CD4-positive, alpha-beta T cell (primary cell): ENCODE data around the gene SPRR2F. TPM values are rescaled to one million over a fixed set of nuclear protein-coding genes. Genes with fewer than 3 reads are reported as not detected.
"Not testable (repeated sequence)": the region's sequence is repeated elsewhere in the genome, so short reads cannot be mapped to it uniquely, and the experiment has no call there.

ENCODE experiments used
- ATAC-seq: fragments of 200-7000 bp; cut with Tn5 transposase; one replicate; pipeline ENCODE4 v1.10.0; 2022; ENCODE audit warnings: mild to moderate bottlenecking; ENCODE audit not compliant: poor library complexity
- CTCF ChIA-PET: fragments of 350-600 bp; sonication (Branson Sonifier 250); formaldehyde crosslinking; loops from one replicate; lab custom pipeline; 2021; ENCODE audit warnings: antibody characterized with exemption, inconsistent platforms; lab: Charles Lee
- POLR2A ChIA-PET: fragments of 350-600 bp; sonication (Branson Sonifier 250); formaldehyde crosslinking; loops from one replicate; lab custom pipeline; 2021; ENCODE audit warnings: antibody characterized with exemption, inconsistent platforms; lab: Charles Lee
- DNase-seq, 14 experiments: peaks; one replicate each; pipeline ENCODE4 v3.0.0-alpha.2; 2013 to 2020; ENCODE audit warnings: mixed read lengths in 2 of 14
- H3K27ac ChIP-seq, 2 donors: one replicate each; pipeline versions ENCODE4 v1.5.1 to v1.7.0; 2013; ENCODE audit warnings: low read length in 2 of 2, low read depth in 1 of 2, mild to moderate bottlenecking in 1 of 2
- H3K27me3 ChIP-seq, 2 experiments: 1 replicate in 1 of 2; 2 replicates in 1 of 2; pipeline versions ENCODE4 v1.6.1 to v1.7.0; 2013; ENCODE audit warnings: low read length in 2 of 2, control low read depth in 1 of 2, mild to moderate bottlenecking in 1 of 2, moderate library complexity in 1 of 2; ENCODE audit not compliant: insufficient read depth in 2 of 2, control insufficient read depth in 1 of 2
- H3K36me3 ChIP-seq: one replicate; pipeline ENCODE4 v1.6.1; 2013; ENCODE audit warnings: low read length, control low read depth; ENCODE audit not compliant: insufficient read depth
- H3K4me1 ChIP-seq: one replicate; pipeline ENCODE4 v1.6.1; 2013; ENCODE audit warnings: low read length, control low read depth; ENCODE audit not compliant: insufficient read depth
- H3K4me3 ChIP-seq: one replicate; pipeline ENCODE4 v1.5.1; 2013; ENCODE audit warnings: mild to moderate bottlenecking, low read length, moderate library complexity
- H3K9me3 ChIP-seq, 2 experiments: 1 replicate in 1 of 2; 2 replicates in 1 of 2; pipeline versions ENCODE4 v1.6.1 to v1.7.0; 2013; ENCODE audit warnings: low read length in 2 of 2, mild to moderate bottlenecking in 2 of 2, control low read depth in 1 of 2, moderate library complexity in 1 of 2; ENCODE audit not compliant: control insufficient read depth in 1 of 2, insufficient read depth in 1 of 2
- H3K27ac Mint-ChIP-seq: one replicate; pipeline ENCODE4 v1.8.0; 2020; ENCODE audit warnings: mixed read lengths
- H3K27me3 Mint-ChIP-seq: one replicate; pipeline ENCODE4 v1.8.0; 2021; ENCODE audit warnings: mixed read lengths
- H3K36me3 Mint-ChIP-seq: one replicate; pipeline ENCODE4 v1.8.0; 2021; ENCODE audit warnings: low read depth, mixed read lengths
- H3K4me1 Mint-ChIP-seq: one replicate; pipeline ENCODE4 v1.8.0; 2021; ENCODE audit warnings: low read depth, mixed read lengths
- H3K4me3 Mint-ChIP-seq: one replicate; pipeline ENCODE4 v1.8.0; 2020; ENCODE audit warnings: mild to moderate bottlenecking, mixed read lengths
- H3K9me3 Mint-ChIP-seq: one replicate; pipeline ENCODE4 v1.8.0; 2020; ENCODE audit warnings: mixed read lengths
- CTCF ChIP-seq: fragments of 200-600 bp; IDR thresholded peaks from one replicate; pipeline ENCODE4 v1.8.0; 2022; ENCODE audit warnings: antibody characterized with exemption, mild to moderate bottlenecking
- intact Hi-C, 2 experiments: fragments of 100-400 bp; cut with DNase I in 1 of 2; cut with micrococcal nuclease in 1 of 2; formaldehyde crosslinking; loops; one replicate each; pipeline versions ENCODE4 v1.15.1 to v1.9.0; 2023 to 2025; cut with DNase I, micrococcal nuclease
- total RNA-seq, 174 experiments: library from RNA in 2 of 174; stranded (reverse) in 2 of 174; gene quantifications; one replicate each; pipeline ENCODE4 v1.2.3 and lab custom pipeline; 2021 to 2026

The SPRR2F gene
- total RNA-seq, 2 experiments from 2014 or later, result not detected

DNA sequence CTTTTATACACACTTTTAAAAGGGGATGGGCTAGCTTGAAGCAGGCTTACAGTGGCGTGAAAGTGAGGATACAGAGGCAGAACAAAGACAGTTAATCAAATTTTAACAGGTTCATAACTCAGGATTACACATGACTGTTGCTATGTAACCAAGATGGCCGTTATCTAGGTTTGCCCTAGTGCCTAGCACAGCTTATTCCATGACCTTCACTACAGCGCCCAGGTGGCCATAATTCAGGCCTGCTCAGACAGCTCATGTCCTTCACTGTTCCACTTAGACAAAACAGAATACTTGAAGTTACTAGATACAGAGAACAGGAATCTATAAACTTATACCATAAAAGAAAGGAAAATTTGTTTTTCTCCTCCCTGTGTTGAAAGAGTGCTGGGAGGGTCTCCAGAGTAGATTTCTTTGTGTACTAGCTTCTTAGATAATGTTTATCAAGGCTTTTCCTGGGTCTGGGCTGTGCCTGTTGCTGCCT is 6.2 kb upstream of the SPRR2F start:
- no peak overlapping the region for H3K27ac Mint-ChIP-seq
- Histone ChIP-seq H3K27ac (no peak overlapping the region), H3K27me3 (peaks cover 8 to 12% of the 10 kb centered on the region in 2 experiments), H3K4me3 (no peak overlapping the region), H3K9me3 (peaks cover 1 to 4% of the 10 kb centered on the region in 2 experiments), H3K4me1 (no peaks in the 10 kb centered on the region), H3K36me3 (no peaks in the 10 kb centered on the region)
- no peak for TF ChIP-seq CTCF
- no peaks in the 10 kb centered on the region for H3K36me3 Mint-ChIP-seq
- H3K27me3 Mint-ChIP-seq, result peaks cover 37% of the 10 kb centered on the region
- POLR2A ChIA-PET, result no interaction called here
- H3K4me3 Mint-ChIP-seq, result no peak overlapping the region
- ATAC-seq (no peak), DNase-seq (no peak)
- intact Hi-C loops, result no loop called here
- H3K9me3 Mint-ChIP-seq, result peaks cover 2% of the 10 kb centered on the region
- CTCF ChIA-PET, result no interaction called here
- no peaks in the 10 kb centered on the region for H3K4me1 Mint-ChIP-seq

DNA sequence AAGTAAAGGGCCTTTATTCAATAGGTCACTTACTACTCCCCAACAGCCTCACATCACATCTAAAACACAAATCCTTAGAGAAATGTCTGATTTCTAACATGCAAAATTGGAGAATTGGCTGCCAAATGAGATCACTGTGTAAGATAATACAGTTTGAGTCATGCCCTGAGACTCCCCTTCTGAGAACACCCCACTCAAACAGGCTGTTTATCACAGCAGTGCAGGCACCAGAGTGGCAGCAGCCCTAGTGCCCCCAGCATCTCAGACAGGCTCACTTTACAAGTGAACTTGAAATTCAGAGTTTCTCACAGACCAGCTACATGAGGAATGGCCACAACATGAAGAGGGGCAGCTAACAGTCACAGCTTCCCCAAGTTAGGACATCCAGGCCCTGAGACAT is 1.9 kb upstream of the SPRR2F start:
- H3K4me1 Mint-ChIP-seq, DNase-seq, H3K9me3 ChIP-seq, ATAC-seq, intact Hi-C loops, H3K4me1 ChIP-seq, H3K36me3 Mint-ChIP-seq, H3K36me3 ChIP-seq, H3K9me3 Mint-ChIP-seq, POLR2A ChIA-PET, CTCF ChIA-PET, H3K27ac Mint-ChIP-seq, H3K27ac ChIP-seq, H3K4me3 ChIP-seq, H3K4me3 Mint-ChIP-seq: not testable (repeated sequence)
- H3K27me3 ChIP-seq, result peaks cover 7 to 12% of the 10 kb centered on the region in 2 experiments
- peaks cover 35% of the 10 kb centered on the region for H3K27me3 Mint-ChIP-seq

DNA sequence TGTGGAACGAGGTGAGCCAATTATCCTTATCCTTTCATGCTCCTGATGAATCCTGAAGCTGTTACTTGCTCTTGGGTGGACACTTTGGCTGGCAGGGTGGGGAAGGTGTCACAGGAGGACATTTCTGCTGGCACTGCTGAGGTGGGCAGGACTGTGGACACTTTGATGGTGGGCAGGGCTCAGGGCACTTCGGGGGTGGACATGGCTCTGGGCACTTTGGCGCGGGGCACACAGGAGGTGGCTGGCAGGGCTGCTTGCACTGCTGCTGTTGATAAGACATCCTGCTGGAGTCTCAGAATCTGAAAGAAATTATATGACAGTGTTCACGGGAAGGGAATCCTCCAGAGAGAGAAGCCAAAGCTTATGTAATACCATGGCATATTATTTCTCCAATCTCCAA is 862 bp downstream of the SPRR2F start:
- H3K27ac ChIP-seq, ATAC-seq, DNase-seq, H3K9me3 Mint-ChIP-seq, CTCF ChIA-PET, H3K9me3 ChIP-seq, H3K27me3 ChIP-seq, H3K4me3 ChIP-seq, H3K4me1 Mint-ChIP-seq, H3K36me3 ChIP-seq, H3K27ac Mint-ChIP-seq, H3K36me3 Mint-ChIP-seq, H3K4me1 ChIP-seq, intact Hi-C loops, H3K4me3 Mint-ChIP-seq, POLR2A ChIA-PET: not testable (repeated sequence)
- peaks cover 21% of the 10 kb centered on the region for H3K27me3 Mint-ChIP-seq

GRCh38 chr1:153100245-153100644 is 13.1 kb downstream of the SPRR2F start:
- DNase-seq (no peak), ATAC-seq (no peak)
- TF ChIP-seq CTCF, result no peak
- Mint-ChIP-seq H3K9me3 (no peaks in the 10 kb centered on the region), H3K4me3 (no peak overlapping the region), H3K27ac (no peak overlapping the region), H3K36me3 (no peaks in the 10 kb centered on the region), H3K27me3 (peaks cover 34% of the 10 kb centered on the region), H3K4me1 (no peaks in the 10 kb centered on the region)
- H3K36me3 ChIP-seq, result no peaks in the 10 kb centered on the region
- intact Hi-C loops, result no loop called here
- H3K4me1 ChIP-seq, result no peaks in the 10 kb centered on the region
- H3K27me3 ChIP-seq, result peaks cover 2 to 6% of the 10 kb centered on the region in 2 experiments
- ChIA-PET POLR2A (no interaction called here), CTCF (no interaction called here)
- peaks cover 0 to 3% of the 10 kb centered on the region in 2 experiments for H3K9me3 ChIP-seq
- no peak overlapping the region for H3K27ac ChIP-seq
- no peak overlapping the region for H3K4me3 ChIP-seq
